Right kidney (tissue), 1 donor: ENCODE data around the gene TRAPPC8.
"Not testable (repeated sequence)": the region's sequence is repeated elsewhere in the genome, so short reads cannot be mapped to it uniquely, and the experiment has no call there.

ENCODE experiments used
- DNase-seq: peaks from one replicate; pipeline ENCODE4 v3.0.0-alpha.2; 2016

The TRAPPC8 gene

DNA sequence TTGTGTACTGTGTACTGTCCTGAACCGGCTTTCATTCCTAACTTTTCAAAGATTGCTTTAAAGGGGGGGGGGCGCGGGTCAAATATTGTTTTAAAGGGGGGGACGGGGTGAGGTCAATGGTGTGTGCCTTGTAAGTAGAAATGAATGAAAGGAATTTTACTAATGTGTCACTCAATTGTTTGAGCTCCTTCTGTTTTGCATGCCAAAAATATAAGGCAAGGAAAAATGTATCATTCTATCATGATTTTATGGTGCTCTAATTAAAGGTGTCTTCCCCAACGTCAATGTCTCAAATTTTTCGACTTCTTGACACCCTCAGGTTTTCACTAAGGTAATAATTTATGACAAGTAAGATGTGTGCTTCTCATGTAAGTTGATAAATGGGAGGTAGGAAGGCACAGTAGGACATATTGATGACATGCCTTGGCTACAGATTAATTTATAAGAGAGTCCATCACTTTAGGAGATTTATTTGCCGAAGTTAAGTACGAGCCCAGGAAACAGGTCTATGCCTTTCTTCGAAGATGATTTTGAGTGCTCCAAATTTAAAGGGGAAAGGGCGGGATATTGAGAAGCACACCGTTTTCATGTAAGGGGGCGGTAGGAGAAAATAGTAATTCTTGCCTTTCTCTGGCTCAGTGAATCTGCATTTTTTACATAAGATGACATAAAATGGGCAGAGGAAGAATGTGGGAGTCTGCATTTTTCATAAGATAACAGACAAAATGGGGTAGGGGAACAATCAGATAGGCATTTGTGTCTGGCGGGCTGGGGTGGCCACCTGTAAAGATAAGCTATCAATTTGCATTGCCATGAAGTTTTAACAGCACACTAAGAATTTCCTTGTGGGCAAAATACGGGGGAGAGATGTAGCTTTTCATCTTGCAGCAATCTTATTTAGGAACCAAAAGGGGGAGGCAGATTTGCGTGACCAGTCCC is 1.2 kb upstream of the TRAPPC8 start:
- no peak for DNase-seq

DNA sequence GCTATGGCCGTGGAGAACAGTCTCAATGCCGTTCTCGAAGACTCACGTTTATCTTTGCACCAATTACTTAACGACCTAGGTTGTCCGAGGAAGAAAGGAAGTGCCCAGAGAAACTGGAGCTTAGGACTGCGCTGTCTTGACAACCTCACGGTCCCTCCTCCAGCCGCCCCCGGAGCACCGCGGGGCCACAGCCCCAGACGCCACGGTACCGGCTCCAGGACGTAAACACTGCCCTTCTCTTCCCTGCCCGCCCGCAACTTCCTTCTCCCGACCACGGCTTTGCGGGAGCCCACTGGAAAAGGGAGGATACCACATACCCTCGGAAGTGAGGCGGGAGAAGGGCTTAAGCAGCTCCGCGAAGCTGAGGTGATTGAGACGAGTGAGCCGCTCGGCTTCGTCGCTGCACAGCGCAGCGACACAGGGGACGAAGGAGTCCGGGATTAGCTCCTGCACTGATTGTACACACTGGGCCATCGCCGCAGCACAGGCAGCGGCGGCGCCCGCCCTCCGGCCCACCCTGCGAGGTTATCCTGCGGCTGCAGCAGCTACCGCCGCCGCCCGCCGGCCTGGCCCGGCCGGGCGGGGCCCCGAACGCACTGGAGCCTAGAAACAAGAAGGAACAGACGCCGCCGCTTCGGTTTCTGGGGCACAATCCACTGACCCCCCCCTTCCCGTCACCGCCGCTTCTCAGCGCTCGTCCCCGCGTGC is 483 bp downstream of the TRAPPC8 start:
- DNase-seq: peak; percentile 98

DNA sequence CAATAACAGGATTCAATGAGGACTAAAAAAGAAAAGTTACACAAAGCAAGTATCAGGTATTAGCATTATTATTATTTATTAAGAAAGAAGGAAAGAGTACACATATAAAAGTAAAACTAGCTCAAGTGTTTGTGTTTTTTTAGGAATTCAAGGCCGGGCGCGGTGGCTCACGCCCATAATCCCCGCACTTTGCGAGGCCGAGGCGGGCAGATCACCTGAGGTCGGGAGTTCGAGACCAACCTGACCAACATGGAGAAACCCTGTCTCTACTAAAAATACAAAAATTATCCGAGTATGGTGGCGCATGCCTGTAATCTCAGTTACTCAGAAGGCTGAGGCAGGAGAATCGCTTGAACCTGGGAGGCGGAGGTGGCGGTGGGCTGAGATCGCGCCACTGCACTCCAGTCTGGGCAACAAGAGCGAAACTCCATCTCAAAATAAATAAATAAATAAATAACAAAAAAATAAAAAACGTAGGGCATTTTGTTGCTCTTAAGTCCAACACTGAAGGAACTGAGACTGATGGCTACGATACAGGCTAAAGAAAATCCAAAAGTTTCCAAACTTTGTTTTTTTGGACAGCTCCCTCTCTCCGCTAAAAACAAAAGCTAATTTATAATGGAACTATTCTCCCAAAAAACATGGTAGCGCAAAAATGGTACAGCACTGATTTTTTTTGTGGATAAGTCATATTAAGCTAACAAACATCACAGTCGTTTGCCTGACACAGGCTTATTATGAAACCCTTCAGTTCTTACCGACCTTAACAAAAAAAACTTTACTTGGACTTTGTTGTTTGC is 1.7 kb downstream of the TRAPPC8 start:
- no peak for DNase-seq

DNA sequence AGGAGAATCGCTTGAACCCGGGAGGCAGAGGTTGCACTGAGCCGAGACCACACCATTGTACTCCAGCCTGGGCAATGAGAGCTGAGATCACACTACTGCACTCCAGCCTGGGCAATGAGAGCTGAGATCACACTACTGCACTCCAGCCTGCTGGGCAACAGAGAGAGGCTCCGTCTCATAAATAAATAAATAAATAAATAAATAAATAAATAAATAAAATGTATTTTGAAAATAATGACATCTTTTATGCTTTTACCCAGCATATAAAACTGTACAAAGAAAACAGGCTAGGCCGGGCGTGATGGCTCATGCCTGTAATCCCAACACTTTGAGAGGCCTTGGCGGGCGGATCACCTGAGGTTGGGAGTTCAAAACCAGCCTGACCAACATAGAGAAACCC is 8.2 kb downstream of the TRAPPC8 start:
- DNase-seq: not testable (repeated sequence)

DNA sequence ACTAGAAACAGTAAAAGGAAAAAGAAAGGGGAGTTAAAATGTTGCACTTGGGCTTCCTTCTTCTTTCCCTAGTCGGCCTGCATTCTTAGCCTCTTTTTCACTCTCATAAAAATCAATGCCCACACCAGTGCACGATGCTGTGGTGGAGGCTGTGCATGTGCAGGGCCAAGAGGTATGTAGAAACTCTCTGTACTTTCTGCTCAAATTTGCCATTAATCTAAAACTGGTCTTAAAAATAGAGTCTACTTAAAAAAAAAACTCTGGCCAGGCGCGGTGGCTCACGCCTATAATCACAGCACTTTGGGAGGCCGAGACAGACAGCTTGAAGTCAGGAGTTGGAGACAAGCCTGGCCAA is 11.1 kb downstream of the TRAPPC8 start:
- DNase-seq: no peak

DNA sequence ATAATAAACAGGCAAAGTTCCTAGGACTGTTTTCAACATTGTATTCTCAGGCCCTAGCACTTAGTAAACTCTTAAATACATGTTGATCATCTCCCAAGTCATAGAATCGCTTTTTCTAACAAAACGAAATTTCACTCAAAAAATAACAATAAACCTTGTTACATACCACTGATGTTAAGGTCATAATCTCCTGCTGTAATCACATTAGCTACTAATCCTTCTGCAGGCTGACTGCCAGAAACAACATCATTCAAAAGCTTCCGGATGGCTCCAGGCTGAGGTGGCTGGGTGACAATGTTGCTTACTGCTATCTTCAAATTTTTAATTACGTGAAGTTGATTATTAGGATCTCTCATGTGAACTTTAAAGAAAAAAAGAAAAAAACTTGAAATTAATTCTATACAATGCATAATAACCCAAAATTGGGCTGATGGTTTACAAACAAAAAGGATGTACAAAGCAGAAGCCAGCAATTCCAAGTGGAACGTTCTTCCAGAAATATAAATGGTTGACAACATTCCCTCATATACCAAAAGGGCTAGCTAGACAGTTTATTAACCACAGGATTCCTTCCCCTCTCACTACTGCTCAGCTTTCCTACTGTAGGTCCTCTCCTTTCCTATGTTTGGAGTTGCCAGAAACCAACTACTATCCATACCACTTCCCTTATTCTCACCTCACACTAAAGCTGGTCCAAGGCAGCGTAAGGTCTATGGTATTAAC is 11.6 kb downstream of the TRAPPC8 start:
- no peak for DNase-seq

DNA sequence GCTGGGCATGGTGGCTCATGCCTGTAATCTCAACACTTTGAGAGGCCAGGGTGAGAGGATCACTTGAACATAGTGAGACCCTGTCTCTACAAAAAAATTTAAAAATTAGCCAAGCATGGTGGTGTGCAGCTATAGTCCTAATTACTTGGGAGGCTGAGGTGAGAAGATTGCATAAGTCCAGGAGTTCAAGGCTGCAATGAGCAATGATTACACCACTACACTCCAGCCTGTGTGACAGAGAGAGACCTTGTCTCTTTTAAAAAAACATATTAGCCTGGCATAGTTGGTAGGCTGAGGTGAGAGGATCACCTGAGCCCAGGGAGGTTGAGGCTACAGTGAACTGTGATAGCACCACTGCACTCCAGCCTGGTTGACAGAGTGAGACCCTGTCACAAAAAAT is 13.7 kb downstream of the TRAPPC8 start:
- no peak for DNase-seq

DNA sequence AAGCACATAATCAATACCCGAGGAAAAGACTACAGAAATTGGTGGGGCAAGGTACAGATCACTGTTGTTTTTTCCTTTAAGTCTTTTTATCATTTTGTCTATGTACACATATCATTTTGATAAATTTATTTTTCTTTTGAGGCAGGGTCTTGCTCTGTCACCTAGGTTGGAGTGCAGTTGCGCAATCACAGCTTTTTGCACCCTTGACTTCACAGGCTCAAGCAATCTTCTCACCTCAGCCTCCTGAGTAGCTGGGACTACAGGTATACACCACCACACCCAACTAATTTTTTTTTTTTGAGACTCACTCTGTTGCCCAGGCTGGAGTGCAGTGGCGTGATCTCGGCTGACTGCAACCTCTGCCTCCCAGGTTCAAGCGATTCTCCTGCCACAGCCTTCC is 15.9 kb downstream of the TRAPPC8 start:
- not testable (repeated sequence) for DNase-seq

DNA sequence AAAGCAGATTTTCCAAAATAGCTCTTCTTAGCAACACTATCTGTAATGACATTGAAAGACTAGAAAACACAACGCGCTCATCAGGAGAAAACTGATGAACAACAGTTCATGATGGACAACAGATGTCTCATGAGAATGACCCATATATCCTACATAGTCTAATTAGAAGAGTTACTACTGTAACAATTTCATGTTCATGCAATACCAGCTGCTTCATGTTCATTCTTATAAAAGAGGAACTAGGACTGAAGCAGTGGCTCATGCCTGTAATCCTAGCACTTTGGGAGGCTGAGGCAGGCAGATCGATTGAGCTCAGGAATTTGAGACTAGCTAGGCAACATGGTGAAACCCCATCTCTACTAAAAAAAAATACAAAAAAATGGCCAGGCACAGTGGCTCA is 22.7 kb downstream of the TRAPPC8 start:
- DNase-seq: no peak

DNA sequence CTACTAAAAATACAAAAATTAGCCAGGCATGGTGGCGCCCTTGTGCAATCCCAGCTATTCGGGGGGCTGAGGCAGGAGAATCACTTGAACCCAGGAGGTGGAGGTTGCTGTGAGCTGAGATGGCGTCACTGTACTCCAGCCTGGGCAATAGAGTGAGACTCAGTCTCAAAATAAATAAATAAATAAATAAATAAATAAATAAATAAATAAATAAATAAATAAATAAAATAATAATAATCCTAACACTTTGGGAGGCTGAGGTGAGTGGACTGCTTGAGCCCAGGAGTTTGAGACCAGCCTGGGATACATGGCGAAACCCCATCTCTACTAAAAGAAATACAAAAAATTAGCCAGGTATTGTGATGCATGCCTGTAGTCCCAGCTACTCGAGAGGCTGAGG is 23.6 kb downstream of the TRAPPC8 start:
- DNase-seq: not testable (repeated sequence)

DNA sequence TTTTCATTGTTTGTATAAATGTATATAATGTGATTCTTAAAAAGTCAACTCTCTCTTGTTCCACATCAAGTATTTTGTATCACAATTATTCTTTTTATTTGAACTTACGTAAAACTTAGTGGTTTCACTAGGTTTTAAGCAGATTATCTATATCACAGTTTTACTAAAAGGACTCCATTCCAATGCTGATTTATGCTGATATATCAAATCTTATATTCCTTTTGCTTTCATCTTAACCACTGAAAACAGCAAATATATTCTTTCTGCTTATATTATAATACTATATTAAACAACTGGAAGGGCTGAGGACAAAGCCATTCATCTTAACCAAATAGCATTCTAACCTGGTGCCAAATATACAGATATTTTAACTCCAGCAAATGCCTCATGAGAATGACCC is 24.2 kb downstream of the TRAPPC8 start:
- DNase-seq: no peak

DNA sequence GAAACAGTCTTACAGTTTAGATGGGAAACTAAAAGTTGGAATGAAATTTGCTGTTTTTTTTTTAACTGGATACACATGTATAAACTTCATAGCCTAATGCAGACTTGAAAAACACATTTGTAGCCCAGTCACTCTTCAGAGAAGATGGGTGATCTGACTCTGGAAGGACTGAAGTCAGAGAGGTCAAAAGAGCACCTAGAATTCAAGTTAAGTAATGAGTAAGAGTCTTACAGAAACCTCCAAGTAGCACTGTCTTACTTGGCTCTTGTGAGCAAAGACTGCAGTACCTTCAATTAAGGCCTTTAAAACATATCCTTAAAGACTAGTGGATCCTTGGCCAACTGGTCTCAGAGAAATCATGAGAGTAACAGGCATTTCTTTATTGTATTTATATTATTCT is 41.9 kb downstream of the TRAPPC8 start:
- DNase-seq: no peak

DNA sequence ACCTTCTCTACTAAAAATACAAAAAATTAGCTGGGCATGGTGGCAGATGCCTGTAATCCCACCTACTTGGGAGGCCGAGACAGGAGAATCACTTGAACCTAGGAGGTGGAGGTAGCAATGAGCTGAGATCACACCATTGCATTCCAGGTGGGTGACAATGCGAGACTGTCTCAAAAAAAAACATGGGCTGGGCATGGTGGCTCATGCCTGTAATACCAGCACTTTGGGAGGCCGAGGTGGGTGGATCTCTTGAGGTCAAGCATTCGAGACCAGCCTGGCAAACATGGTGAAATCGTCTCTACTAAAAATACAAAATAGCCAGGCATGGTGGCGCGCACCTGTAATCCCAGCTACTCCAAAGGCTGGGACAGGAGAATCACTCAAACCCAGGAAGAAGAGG is 43.2 kb downstream of the TRAPPC8 start:
- DNase-seq: not testable (repeated sequence)

DNA sequence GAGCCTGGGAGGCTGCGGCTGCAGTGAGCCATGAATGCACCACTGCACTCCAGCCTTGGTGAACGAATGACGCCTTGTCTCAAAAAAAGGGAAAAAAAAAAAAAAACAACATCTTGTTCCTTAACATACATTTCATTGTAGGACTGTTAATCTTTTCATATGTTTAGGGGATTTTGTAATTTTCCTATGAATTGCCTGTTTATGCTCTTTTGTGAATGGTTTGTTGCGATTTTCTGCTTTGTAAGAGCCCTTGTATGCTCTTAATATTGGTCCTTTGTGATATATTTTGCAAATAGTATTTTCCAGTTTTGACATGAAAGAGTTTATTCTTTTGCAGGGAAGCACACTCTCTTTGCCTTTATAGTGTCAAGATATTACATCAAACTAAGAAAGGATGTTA is 50.0 kb downstream of the TRAPPC8 start:
- DNase-seq: no peak

DNA sequence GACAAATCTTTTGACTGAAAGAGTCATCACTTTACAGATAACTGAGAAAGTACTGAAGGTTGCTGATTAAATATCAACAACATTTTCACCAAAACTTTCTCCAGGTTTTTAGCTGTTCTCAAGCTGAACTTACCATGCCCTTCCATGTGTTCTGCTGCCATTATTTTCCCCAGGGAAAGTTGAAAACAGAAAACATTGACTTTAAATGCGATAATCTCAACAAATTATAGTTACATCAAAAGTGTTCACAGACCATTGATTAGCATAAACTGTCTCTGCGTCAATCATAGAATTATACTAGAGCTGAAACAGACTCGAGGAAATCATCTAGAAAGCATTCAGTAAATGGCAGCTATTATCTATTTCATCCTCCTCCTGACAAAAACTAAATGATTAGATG is 51.4 kb downstream of the TRAPPC8 start:
- DNase-seq: no peak

DNA sequence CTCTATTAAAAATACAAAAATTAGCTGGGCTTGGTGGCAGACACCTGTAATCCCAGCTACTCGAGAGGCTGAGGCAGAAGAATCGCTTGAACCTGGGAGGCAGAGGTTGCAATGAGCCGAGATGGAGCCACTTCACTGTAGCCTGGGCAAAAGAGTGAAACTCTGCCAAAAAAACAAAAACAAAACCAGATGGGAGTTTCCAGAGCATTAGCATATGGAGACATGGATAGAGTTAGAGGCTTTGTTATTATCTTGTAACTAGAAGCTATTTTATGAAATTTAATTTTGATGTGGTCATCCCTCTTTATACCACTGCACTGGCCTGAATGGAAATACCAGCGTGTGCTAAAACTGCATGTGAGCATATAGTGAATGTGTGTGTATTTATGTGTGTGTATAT is 58.9 kb downstream of the TRAPPC8 start:
- no peak for DNase-seq

DNA sequence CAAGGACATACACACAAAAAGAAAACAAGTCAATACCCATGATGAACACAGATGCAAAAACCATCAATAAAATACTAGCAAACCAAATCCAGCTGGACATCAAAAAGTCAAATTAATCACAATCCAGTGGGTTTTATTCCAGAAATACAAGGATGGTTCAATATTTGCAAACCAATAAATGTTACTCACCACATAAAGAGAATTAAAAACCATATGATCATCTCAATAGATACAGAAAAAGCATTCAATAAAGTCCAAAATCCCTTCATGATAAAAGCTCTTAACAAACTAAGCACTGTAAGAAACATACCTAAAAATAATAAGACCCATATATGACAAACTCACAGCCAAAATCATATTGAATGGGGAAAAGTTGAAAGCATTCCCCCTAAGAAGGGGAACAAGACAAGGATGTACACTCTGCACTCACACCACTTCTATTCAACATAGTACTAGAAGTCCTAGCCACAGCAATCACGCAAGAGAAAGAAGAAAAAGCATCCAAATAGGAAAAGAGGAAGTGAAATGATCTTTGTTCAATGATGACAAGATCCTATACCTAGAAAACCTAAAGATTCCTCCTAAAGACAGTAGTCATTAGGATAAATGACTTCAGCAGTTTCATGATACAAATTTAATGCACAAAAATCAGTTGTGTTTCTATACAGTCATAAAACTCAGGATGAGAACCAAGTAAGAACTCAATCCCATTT is 62.6 kb downstream of the TRAPPC8 start:
- DNase-seq: no peak

DNA sequence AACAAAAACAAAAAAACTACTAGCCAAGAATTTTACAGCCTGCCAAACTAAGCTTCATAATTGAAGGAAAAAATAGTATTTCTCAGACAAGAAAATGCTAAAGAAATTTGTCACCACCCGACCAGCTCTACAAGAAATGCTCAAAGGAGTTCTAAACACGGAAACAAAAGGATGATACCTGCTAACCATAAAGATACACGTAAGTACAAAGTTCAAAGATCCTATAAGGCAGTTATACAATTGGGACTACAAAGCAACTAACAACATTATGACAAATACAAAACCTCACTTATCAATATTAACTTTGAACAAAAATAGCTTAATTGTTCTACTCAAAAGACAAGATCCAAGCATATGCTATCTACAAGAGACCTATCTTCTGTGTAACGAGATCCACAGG is 64.6 kb downstream of the TRAPPC8 start:
- no peak for DNase-seq

DNA sequence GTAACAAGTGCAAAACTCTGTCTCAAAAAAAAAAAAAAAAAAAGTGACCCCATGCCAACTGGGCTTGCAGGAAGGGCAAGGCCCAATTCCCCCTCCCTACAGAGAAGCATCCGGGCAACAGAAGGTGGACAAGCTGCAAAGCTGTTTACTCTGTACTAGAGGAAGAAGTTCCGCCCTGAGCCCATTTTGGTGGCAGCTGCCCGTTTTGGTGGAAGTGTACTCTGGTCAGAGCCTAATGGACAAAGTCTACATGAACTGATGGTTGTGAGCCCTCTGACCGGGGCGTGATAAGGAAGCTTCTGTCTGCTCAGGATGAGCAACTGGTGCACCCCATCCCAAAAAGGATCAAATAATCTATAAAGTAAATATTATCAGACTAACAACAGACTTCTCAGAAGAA is 65.0 kb downstream of the TRAPPC8 start:
- no peak for DNase-seq

DNA sequence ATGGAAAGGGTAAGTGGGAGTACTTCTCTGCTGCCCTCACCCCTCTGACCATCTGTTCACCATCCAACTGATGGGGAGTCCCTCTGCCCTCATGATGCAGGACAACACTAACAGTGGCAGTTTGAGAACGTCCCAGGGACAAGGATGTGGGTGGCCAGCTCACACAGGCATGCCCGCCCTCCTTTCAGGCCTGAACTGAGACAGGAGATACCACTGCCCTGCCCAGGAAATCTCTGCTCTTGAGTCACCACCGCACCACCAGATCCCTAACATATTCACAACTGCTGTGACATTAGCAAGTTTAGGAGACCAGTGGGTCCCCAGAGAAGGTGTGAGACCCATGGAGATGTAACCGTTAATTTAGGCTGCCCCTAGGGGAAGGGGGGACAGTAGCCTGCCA is 66.2 kb downstream of the TRAPPC8 start:
- no peak for DNase-seq

DNA sequence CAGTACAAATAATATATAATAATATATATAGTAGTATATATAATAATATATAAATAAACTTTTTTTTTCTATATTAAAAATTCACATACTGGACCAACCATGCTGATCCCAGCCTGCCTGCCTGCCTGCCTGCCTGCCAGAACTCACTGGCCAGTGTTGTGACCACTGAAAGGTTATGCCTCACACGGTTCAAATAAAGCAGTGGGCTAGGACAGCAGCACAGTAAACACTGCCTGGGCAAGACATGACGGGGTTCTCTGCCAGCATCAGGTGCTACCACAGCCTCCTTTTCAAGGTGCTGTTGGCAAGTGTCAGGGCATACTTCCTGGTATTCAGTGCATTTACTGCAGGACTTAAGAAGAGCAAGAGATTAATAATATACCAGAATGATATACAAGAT is 67.6 kb downstream of the TRAPPC8 start:
- DNase-seq: no peak

DNA sequence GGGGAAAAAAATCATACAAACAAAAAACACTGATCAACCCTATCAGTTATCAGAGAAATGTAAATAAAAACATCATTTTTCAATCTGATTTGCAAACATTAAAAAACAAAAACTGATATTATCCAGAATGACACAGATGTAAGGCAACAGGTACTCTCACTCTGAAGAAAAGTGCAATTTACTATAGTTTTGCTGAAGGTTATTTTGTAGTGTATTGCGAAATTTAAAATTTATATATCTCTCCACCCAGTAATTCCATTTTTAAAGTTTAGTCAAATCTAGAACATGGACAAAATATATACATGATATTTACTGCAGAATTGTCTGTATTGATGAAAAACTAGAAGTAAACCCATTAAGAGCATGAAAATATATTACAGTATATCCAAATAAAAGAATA is 79.8 kb downstream of the TRAPPC8 start:
- DNase-seq: no peak
